Tibial nerve (tissue), 4 donors: ENCODE results near the gene PTGIR.

Experiments used
- CTCF ChIP-seq, 5 experiments: fragments of 200-600 bp in 3 of 5; fragments of 450-650 bp in 2 of 5; sonication (generic) in 3 of 5; IDR thresholded peaks; one replicate each; pipeline ENCODE4 v1.5.1; 2016 to 2019; ENCODE audit warnings: antibody characterized with exemption in 5 of 5, mild to moderate bottlenecking in 3 of 5, moderate library complexity in 2 of 5
- EP300 ChIP-seq, 2 donors: sonication (generic); formaldehyde crosslinking; IDR thresholded peaks; one replicate each; pipeline ENCODE4 v1.6.1; 2017; ENCODE audit warnings: antibody characterized with exemption in 2 of 2, mild to moderate bottlenecking in 1 of 2
- POLR2A ChIP-seq, 2 donors: fragments of 450-650 bp; IDR thresholded peaks; one replicate each; pipeline ENCODE4 v1.6.1; 2017; ENCODE audit warnings: antibody characterized with exemption in 2 of 2, mild to moderate bottlenecking in 2 of 2, moderate library complexity in 2 of 2

GRCh38 chr19:46622118-46622446 is 2.8 kb downstream of the PTGIR start:
- TF ChIP-seq CTCF (IDR thresholded peaks at IDR 0.05) (no peak), POLR2A (IDR thresholded peaks at IDR 0.05) (no peak), EP300 (IDR thresholded peaks at IDR 0.05) (no peak)
